Activated naive CD8-positive, alpha-beta T cell treated with anti-CD3 and anti-CD28 coated beads, Interleukin-2, amount 10 ng/mL, durations not matched to agents 7 days and 5 days (primary cell): ENCODE data around the gene DOCK11. TPM values are rescaled to one million over a fixed set of nuclear protein-coding genes. Genes with fewer than 3 reads are reported as not detected.

Source experiments
- ATAC-seq: fragments of 150-1000 bp; cut with Tn5 transposase; one replicate; pipeline ENCODE4 v1.10.0; 2021; ENCODE audit warnings: low read depth, moderate library complexity
- POLR2A ChIA-PET: fragments of 350-600 bp; sonication (Branson Sonifier 250); formaldehyde crosslinking; loops from one replicate; lab custom pipeline; 2021; ENCODE audit warnings: antibody characterized with exemption; lab: Charles Lee
- DNase-seq: peaks from one replicate; pipeline ENCODE4 v3.0.0; 2021
- H3K27ac Mint-ChIP-seq: one replicate; pipeline ENCODE4 v1.8.0; 2022; ENCODE audit warnings: mild to moderate bottlenecking, mixed read lengths
- H3K27me3 Mint-ChIP-seq: one replicate; pipeline ENCODE4 v1.8.0; 2022; ENCODE audit warnings: mild to moderate bottlenecking, moderate library complexity, mixed read lengths
- H3K36me3 Mint-ChIP-seq: one replicate; pipeline ENCODE4 v1.8.0; 2021; ENCODE audit warnings: mild to moderate bottlenecking, mixed read lengths
- H3K4me1 Mint-ChIP-seq: one replicate; pipeline ENCODE4 v1.8.0; 2021; ENCODE audit warnings: mixed read lengths
- H3K4me3 Mint-ChIP-seq: one replicate; pipeline ENCODE4 v1.8.0; 2022; ENCODE audit warnings: mild to moderate bottlenecking, moderate library complexity, mixed read lengths
- H3K9me3 Mint-ChIP-seq: one replicate; pipeline ENCODE4 v1.8.0; 2021; ENCODE audit warnings: mixed read lengths
- total RNA-seq, 2 experiments: library from RNA; stranded (reverse); gene quantifications; one replicate each; pipeline ENCODE4 v1.2.3, GENCODE V29; 2021

Gene DOCK11
- total RNA-seq, 2 experiments from 2014 or later, result 71.9 to 80.4 TPM

GRCh38 chrX:118603981-118604380 is 108.4 kb downstream of the DOCK11 start:
- H3K4me3 Mint-ChIP-seq, result no peak overlapping the region
- POLR2A ChIA-PET, result no interaction called here
- no peak for DNase-seq
- peaks cover 21% of the 10 kb centered on the region for H3K36me3 Mint-ChIP-seq
- H3K9me3 Mint-ChIP-seq, result no peaks in the 10 kb centered on the region
- no peak for ATAC-seq
- H3K27ac Mint-ChIP-seq, result no peak overlapping the region
- no peaks in the 10 kb centered on the region for H3K27me3 Mint-ChIP-seq
- peaks cover 7% of the 10 kb centered on the region for H3K4me1 Mint-ChIP-seq

- DNase-seq (no peak), ATAC-seq (no peak)
- POLR2A ChIA-PET, result no interaction called here
- Mint-ChIP-seq H3K27me3 (no peaks in the 10 kb centered on the region), H3K4me3 (no peak overlapping the region), H3K27ac (no peak overlapping the region), H3K9me3 (no peaks in the 10 kb centered on the region), H3K36me3 (peaks cover 12% of the 10 kb centered on the region), H3K4me1 (no peaks in the 10 kb centered on the region)
These were observed 116.7 kb downstream of the DOCK11 start for GRCh38 chrX:118612290-118612689.

- H3K27me3 Mint-ChIP-seq, result no peaks in the 10 kb centered on the region
- DNase-seq (no peak), ATAC-seq (no peak)
- H3K4me1 Mint-ChIP-seq, result no peaks in the 10 kb centered on the region
- no peak overlapping the region for H3K27ac Mint-ChIP-seq
- H3K9me3 Mint-ChIP-seq, result no peaks in the 10 kb centered on the region
- H3K4me3 Mint-ChIP-seq, result no peak overlapping the region
- POLR2A ChIA-PET, result no interaction called here
- H3K36me3 Mint-ChIP-seq, result peaks cover 6% of the 10 kb centered on the region
These were observed 118.5 kb downstream of the DOCK11 start for GRCh38 chrX:118614150-118614549.

DNA sequence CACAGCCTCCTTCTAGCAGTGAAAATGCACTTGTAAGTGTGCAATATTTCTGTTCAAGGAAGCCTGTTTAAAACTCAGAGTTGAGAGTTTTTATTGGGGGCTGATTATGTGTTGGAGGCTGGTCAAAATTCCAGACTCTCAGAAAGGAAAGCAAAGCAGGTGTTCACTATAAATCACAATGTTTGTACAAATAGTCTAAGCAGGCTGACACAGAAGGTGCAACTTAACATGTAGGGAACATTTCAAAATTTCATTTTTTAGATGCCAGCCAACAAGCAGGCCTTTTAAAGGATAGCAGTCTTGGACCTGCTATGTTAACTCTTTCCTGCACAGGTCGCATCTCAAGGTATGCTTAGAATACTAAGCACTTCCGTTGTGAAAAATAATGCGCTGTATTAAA is 119.5 kb downstream of the DOCK11 start:
- no peak for DNase-seq
- Mint-ChIP-seq H3K36me3 (peaks cover 5% of the 10 kb centered on the region), H3K4me3 (no peak overlapping the region), H3K9me3 (no peaks in the 10 kb centered on the region), H3K27ac (no peak overlapping the region), H3K4me1 (no peaks in the 10 kb centered on the region), H3K27me3 (no peaks in the 10 kb centered on the region)
- no peak for ATAC-seq
- POLR2A ChIA-PET, result no interaction called here

GRCh38 chrX:118621081-118621759 is 125.6 kb downstream of the DOCK11 start:
- no peak overlapping the region for H3K27ac Mint-ChIP-seq
- DNase-seq (no peak), ATAC-seq (no peak)
- POLR2A ChIA-PET, result no interaction called here
- H3K9me3 Mint-ChIP-seq, result no peaks in the 10 kb centered on the region
- no peaks in the 10 kb centered on the region for H3K4me1 Mint-ChIP-seq
- H3K4me3 Mint-ChIP-seq, result no peak overlapping the region
- H3K36me3 Mint-ChIP-seq, result no peaks in the 10 kb centered on the region
- H3K27me3 Mint-ChIP-seq, result no peaks in the 10 kb centered on the region

DNA sequence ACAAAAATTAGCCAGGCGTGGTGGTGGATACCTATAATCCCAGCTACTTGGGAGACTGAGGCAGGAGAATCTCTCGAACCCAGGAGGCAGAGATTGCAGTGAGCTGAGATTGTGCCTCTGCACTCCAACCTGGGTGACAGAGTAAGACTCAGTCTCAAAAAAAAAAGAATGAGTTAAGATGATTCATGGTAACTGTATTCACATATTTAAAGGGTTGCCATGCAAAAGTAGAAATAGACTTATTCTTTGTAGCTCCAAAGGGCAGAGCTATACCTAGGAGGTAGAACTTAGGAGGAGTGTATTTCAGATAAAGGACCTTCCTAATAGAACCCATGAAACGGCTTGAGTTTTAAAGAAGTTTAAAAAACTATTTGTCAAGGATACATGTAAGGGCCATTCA is 127.4 kb downstream of the DOCK11 start:
- H3K36me3 Mint-ChIP-seq, result no peaks in the 10 kb centered on the region
- H3K4me3 Mint-ChIP-seq, result no peak overlapping the region
- no peaks in the 10 kb centered on the region for H3K9me3 Mint-ChIP-seq
- no peaks in the 10 kb centered on the region for H3K4me1 Mint-ChIP-seq
- DNase-seq, result no peak
- H3K27ac Mint-ChIP-seq, result no peak overlapping the region
- no peaks in the 10 kb centered on the region for H3K27me3 Mint-ChIP-seq
- no peak for ATAC-seq
- POLR2A ChIA-PET, result no interaction called here

DNA sequence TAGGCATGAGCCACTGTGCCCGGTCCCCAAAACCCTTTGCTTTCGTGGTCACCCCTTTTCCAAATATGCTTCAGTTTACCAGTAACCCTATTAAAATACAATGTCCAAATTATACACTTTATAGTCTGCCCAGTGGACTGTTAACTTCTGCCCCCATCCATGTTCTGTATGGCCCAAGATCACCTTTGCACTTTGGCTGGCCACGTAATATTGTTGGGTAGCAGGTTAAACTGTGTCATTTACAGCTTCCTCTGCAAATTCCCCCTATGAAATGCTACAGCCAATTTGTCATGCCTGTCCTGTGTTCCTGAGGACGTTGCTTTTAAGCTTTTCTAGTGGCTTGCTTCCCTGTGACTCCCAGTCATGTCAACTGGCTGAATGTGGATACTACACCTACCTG is 130.7 kb downstream of the DOCK11 start:
- POLR2A ChIA-PET, result interaction anchor here (0.5 kb wide), 1 partner anchor 219 kb away, joined by 4 read pairs; no protein-coding TSS in a partner anchor
- DNase-seq, result no peak
- peaks cover 6% of the 10 kb centered on the region for H3K36me3 Mint-ChIP-seq
- ATAC-seq, result no peak
- no peak overlapping the region for H3K4me3 Mint-ChIP-seq
- H3K4me1 Mint-ChIP-seq, result no peaks in the 10 kb centered on the region
- H3K27ac Mint-ChIP-seq, result no peak overlapping the region
- no peaks in the 10 kb centered on the region for H3K9me3 Mint-ChIP-seq
- H3K27me3 Mint-ChIP-seq, result no peaks in the 10 kb centered on the region

GRCh38 chrX:118627084-118627758 is 131.6 kb downstream of the DOCK11 start:
- H3K9me3 Mint-ChIP-seq, result no peaks in the 10 kb centered on the region
- H3K4me1 Mint-ChIP-seq, result no peaks in the 10 kb centered on the region
- ATAC-seq (no peak), DNase-seq (no peak)
- H3K4me3 Mint-ChIP-seq, result no peak overlapping the region
- POLR2A ChIA-PET, result interaction anchor here (0.5 kb wide), 1 partner anchor 220 kb away, joined by 4 read pairs; no protein-coding TSS in a partner anchor
- peaks cover 11% of the 10 kb centered on the region for H3K36me3 Mint-ChIP-seq
- H3K27ac Mint-ChIP-seq, result no peak overlapping the region
- no peaks in the 10 kb centered on the region for H3K27me3 Mint-ChIP-seq

DNA sequence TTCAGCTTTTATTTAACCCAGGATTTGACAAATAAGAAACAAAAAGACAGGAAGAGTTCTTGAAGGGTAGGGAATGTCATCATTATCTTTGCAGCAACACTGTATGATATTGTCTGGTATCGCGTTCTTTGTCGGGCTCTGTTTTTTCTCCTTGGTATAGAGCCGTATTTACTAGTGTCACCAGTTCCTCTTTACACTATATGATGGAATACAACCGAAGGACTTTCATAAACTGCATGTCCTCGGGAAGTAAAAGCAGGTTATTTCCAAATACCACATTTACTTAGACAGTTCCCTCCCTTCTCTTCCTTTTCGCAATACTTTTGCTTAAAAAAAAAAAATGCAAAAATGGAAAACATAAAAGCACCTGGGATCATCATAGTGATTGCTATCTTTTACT is 135.2 kb downstream of the DOCK11 start:
- no peak for ATAC-seq

DNA sequence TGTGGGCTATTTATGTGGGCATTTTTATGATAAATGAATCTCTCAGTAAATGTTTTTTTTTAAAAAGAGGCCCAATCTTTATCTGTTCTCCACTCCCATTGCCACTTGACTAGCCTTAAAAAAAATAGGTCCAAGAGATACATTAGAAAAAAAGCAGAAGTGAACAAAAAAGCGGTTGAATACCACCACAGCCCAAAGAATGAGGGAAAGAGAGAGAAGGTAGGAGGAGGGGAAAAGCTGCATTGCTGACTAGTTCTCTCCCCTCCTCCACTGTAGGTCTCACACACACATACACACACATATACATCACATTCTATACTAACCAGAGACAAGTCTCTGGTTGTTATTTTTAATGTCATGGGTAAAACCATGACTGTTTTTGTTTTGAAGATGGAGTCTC is 136.0 kb downstream of the DOCK11 start:
- Mint-ChIP-seq H3K36me3 (peaks cover 12% of the 10 kb centered on the region), H3K9me3 (no peaks in the 10 kb centered on the region), H3K27ac (no peak overlapping the region), H3K4me1 (no peaks in the 10 kb centered on the region), H3K27me3 (no peaks in the 10 kb centered on the region), H3K4me3 (no peak overlapping the region)
- ATAC-seq, result no peak
- POLR2A ChIA-PET, result no interaction called here
- DNase-seq, result no peak

More for the DNA sequence above, 135.2 kb downstream of the DOCK11 start:
- no peaks in the 10 kb centered on the region for H3K4me1 Mint-ChIP-seq
- no peak overlapping the region for H3K4me3 Mint-ChIP-seq
- POLR2A ChIA-PET, result no interaction called here
- no peak overlapping the region for H3K27ac Mint-ChIP-seq
- H3K36me3 Mint-ChIP-seq, result peaks cover 12% of the 10 kb centered on the region
- no peaks in the 10 kb centered on the region for H3K27me3 Mint-ChIP-seq
- no peaks in the 10 kb centered on the region for H3K9me3 Mint-ChIP-seq
- DNase-seq, result no peak

DNA sequence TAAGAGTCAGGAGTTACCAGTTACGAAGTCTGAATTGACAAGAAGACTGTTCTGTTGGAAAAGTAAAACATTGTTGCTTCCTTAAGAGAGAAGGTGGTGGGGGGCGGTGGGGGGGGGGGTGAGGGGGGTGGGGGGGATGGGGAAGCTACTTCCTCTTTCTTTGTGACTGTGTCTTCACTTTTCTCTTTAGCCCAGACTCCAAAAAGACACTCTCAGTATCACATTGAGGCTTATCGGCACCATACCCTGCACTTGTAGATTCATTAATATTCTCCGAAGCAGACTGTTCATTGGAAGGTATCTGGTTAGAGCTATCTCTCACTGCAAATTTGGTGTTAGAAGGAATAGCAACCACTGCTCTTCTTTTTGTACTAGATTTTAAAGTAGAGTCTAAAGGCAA is 137.2 kb downstream of the DOCK11 start:
- Mint-ChIP-seq H3K9me3 (no peaks in the 10 kb centered on the region), H3K36me3 (peaks cover 12% of the 10 kb centered on the region), H3K27ac (no peak overlapping the region), H3K27me3 (no peaks in the 10 kb centered on the region), H3K4me3 (no peak overlapping the region), H3K4me1 (no peaks in the 10 kb centered on the region)
- no peak for ATAC-seq
- DNase-seq, result no peak
- POLR2A ChIA-PET, result no interaction called here

GRCh38 chrX:118633530-118633929 is 137.9 kb downstream of the DOCK11 start:
- DNase-seq, result no peak
- Mint-ChIP-seq H3K4me3 (no peak overlapping the region), H3K9me3 (no peaks in the 10 kb centered on the region), H3K4me1 (no peaks in the 10 kb centered on the region), H3K27me3 (no peaks in the 10 kb centered on the region), H3K36me3 (peaks cover 12% of the 10 kb centered on the region), H3K27ac (no peak overlapping the region)
- POLR2A ChIA-PET, result no interaction called here
- ATAC-seq, result no peak

- no peak overlapping the region for H3K4me3 Mint-ChIP-seq
- DNase-seq, result no peak
- POLR2A ChIA-PET, result no interaction called here
- no peaks in the 10 kb centered on the region for H3K27me3 Mint-ChIP-seq
- no peak overlapping the region for H3K27ac Mint-ChIP-seq
- H3K9me3 Mint-ChIP-seq, result no peaks in the 10 kb centered on the region
- no peak for ATAC-seq
- peaks cover 10% of the 10 kb centered on the region for H3K36me3 Mint-ChIP-seq
- no peaks in the 10 kb centered on the region for H3K4me1 Mint-ChIP-seq
These were observed 138.7 kb downstream of the DOCK11 start for GRCh38 chrX:118634336-118634735.

DNA sequence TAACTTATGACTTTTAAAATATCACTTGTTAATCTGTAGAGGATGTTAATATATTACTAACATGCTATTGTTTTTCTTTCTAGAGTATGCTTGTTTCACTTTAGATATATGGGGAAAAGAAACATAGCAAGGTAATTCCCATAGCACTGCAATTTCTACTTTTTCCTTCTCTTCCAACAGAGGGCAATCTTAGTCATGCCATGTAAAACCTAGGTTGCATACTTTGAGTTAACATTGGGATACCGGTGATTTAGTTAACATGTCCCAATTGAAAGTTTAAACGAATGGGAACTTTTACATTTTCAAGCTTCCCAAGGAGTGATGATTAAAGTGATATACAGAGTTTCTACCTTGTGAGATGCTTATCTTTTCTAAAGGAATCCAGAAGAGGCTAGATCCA is 142.4 kb downstream of the DOCK11 start:
- Mint-ChIP-seq H3K9me3 (no peaks in the 10 kb centered on the region), H3K36me3 (no peaks in the 10 kb centered on the region), H3K4me3 (no peak overlapping the region), H3K4me1 (no peaks in the 10 kb centered on the region), H3K27ac (no peak overlapping the region), H3K27me3 (no peaks in the 10 kb centered on the region)
- no peak for DNase-seq
- POLR2A ChIA-PET, result no interaction called here
- ATAC-seq, result no peak
